ENCODE measurements around the gene ADAM12.

GRCh38 chr10:126331101-126331500 lies 57.2 kb downstream of the ADAM12 start:
- no peak for TF ChIP-seq JUND (IDR thresholded peaks at IDR 0.05)
- no peak for TF ChIP-seq NR2F2 (IDR thresholded peaks at IDR 0.05)
- no peak for TF ChIP-seq RXRA (IDR thresholded peaks at IDR 0.05)
- TF ChIP-seq, protein P1, sequence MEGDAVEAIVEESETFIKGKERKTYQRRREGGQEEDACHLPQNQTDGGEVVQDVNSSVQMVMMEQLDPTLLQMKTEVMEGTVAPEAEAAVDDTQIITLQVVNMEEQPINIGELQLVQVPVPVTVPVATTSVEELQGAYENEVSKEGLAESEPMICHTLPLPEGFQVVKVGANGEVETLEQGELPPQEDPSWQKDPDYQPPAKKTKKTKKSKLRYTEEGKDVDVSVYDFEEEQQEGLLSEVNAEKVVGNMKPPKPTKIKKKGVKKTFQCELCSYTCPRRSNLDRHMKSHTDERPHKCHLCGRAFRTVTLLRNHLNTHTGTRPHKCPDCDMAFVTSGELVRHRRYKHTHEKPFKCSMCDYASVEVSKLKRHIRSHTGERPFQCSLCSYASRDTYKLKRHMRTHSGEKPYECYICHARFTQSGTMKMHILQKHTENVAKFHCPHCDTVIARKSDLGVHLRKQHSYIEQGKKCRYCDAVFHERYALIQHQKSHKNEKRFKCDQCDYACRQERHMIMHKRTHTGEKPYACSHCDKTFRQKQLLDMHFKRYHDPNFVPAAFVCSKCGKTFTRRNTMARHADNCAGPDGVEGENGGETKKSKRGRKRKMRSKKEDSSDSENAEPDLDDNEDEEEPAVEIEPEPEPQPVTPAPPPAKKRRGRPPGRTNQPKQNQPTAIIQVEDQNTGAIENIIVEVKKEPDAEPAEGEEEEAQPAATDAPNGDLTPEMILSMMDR (IDR thresholded peaks at IDR 0.05; ENCODE audit: low read depth, low read length, missing input control), result no peak
- no peak for TF ChIP-seq RAD21 (IDR thresholded peaks at IDR 0.05)
- TF ChIP-seq HNF4G (IDR thresholded peaks at IDR 0.05), result no peak
- no peak for TF ChIP-seq TAF1 (conservative IDR thresholded peaks at IDR 0.05)

Data from liver (tissue), 3 donors.